Stimulated activated effector memory CD8-positive, alpha-beta T cell treated with anti-CD3 and anti-CD28 coated beads, Interleukin-12 subunit alpha, Interleukin-12 subunit beta, amount 100 ng/mL, for 72 hours (primary cell): ENCODE measurements around the gene CDKAL1.

Experiments used
- ATAC-seq: fragments of 150-1000 bp; cut with Tn5 transposase; 2 replicates; pipeline ENCODE4 v1.10.0; 2021
- DNase-seq, 2 donors: peaks; one replicate each; pipeline ENCODE4 v3.0.0; 2021 to 2022; ENCODE audit warnings: low spot score in 2 of 2
- H3K27ac Mint-ChIP-seq: one replicate; pipeline ENCODE4 v1.8.0; 2022; ENCODE audit warnings: mild to moderate bottlenecking, mixed read lengths
- H3K36me3 Mint-ChIP-seq: one replicate; pipeline ENCODE4 v1.8.0; 2022; ENCODE audit warnings: mild to moderate bottlenecking, mixed read lengths
- H3K4me1 Mint-ChIP-seq: one replicate; pipeline ENCODE4 v1.8.0; 2022; ENCODE audit warnings: mixed read lengths
- H3K4me3 Mint-ChIP-seq: one replicate; pipeline ENCODE4 v1.8.0; 2022; ENCODE audit warnings: mild to moderate bottlenecking, mixed read lengths
- H3K9me3 Mint-ChIP-seq: one replicate; pipeline ENCODE4 v1.8.0; 2022; ENCODE audit warnings: mixed read lengths

The CDKAL1 gene

DNA sequence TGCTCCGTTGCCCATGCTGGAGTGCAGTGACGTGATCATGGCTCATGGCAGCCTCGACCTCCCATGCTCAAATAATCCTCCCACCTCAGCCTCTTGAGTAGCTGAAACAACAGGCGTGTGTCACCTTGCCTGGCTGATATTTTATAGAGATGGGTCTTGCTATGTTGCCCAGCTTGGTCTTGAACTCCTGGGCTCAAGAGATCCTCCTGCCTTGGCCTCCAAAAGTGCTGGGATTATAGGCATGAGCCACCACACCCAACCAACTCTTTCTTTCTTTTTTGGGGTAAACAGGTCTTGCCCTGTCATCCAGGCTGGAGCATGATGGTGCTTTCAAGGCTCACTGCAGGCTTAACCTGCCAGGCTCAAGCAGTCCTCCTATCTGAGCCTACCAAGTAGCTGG, 266.4 kb downstream of the CDKAL1 start:
- DNase-seq = no peak
- ATAC-seq = no peak
- H3K36me3 Mint-ChIP-seq = peaks cover 6% of the 10 kb centered on the region
- peaks cover 9% of the 10 kb centered on the region for H3K9me3 Mint-ChIP-seq
- no peaks in the 10 kb centered on the region for H3K4me1 Mint-ChIP-seq
- no peak overlapping the region for H3K27ac Mint-ChIP-seq
- no peak overlapping the region for H3K4me3 Mint-ChIP-seq

DNA sequence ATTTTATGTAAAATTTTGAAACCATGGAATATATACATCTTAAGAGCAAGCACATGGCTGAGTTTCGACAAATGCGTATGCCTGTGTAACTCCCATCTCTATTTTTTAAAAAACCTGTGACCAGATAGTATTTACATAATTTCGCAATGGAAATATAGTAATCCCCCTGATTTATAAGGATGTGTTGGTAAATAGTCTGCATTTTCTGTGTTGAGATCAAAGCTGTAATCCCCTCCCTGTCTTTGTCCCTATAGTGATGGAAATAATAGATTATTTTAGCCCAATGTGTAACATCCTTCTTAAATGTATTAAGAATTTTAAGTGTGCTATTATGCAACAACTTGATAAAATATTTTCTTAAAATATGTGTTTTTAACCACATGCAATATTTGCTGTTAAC, 267.3 kb downstream of the CDKAL1 start:
- ATAC-seq (no peak), DNase-seq (no peak)
- H3K36me3 Mint-ChIP-seq = peaks cover 6% of the 10 kb centered on the region
- no peak overlapping the region for H3K27ac Mint-ChIP-seq
- no peaks in the 10 kb centered on the region for H3K4me1 Mint-ChIP-seq
- H3K4me3 Mint-ChIP-seq = no peak overlapping the region
- H3K9me3 Mint-ChIP-seq = peaks cover 10% of the 10 kb centered on the region

GRCh38 chr6:20802596-20802995, 268.3 kb downstream of the CDKAL1 start:
- no peak overlapping the region for H3K4me3 Mint-ChIP-seq
- peaks cover 6% of the 10 kb centered on the region for H3K36me3 Mint-ChIP-seq
- ATAC-seq (no peak), DNase-seq (no peak)
- no peaks in the 10 kb centered on the region for H3K4me1 Mint-ChIP-seq
- peaks cover 10% of the 10 kb centered on the region for H3K9me3 Mint-ChIP-seq
- no peak overlapping the region for H3K27ac Mint-ChIP-seq

DNA sequence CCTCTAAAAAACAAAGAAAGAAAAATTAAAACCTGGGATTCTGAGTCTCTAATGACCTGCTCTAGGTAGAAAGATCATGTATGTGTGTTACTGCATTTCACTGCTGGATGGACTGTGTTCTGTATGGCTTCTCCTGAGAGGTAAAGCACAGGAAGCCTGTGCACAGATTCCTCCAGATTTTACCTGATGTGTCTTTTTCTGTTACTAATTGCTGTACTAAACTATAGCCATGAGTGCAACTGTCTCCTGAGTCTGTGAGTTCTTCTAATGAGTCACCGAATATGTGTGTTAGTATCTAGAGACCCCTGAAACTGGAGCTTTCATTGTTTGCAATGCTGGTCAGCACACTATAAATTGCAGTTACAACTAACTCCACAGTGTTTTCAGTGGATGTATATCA, 270.8 kb downstream of the CDKAL1 start:
- Mint-ChIP-seq H3K4me3 (no peak overlapping the region), H3K27ac (no peak overlapping the region), H3K4me1 (no peaks in the 10 kb centered on the region), H3K9me3 (peaks cover 7% of the 10 kb centered on the region), H3K36me3 (peaks cover 6% of the 10 kb centered on the region)
- ATAC-seq (peak; percentile 42), DNase-seq (no peak)

- H3K4me3 Mint-ChIP-seq = no peak overlapping the region
- no peaks in the 10 kb centered on the region for H3K36me3 Mint-ChIP-seq
- peaks cover 6% of the 10 kb centered on the region for H3K4me1 Mint-ChIP-seq
- H3K9me3 Mint-ChIP-seq = peaks cover 7% of the 10 kb centered on the region
- no peak overlapping the region for H3K27ac Mint-ChIP-seq
- DNase-seq (no peak), ATAC-seq (no peak)
These were observed 272.4 kb downstream of the CDKAL1 start for GRCh38 chr6:20806669-20807068.

GRCh38 chr6:20808439-20808838, 274.2 kb downstream of the CDKAL1 start:
- ATAC-seq (no peak), DNase-seq (no peak)
- no peaks in the 10 kb centered on the region for H3K36me3 Mint-ChIP-seq
- H3K27ac Mint-ChIP-seq = no peak overlapping the region
- peaks cover 6% of the 10 kb centered on the region for H3K4me1 Mint-ChIP-seq
- H3K4me3 Mint-ChIP-seq = no peak overlapping the region
- H3K9me3 Mint-ChIP-seq = peaks cover 6% of the 10 kb centered on the region

GRCh38 chr6:20808924-20809323, 274.7 kb downstream of the CDKAL1 start:
- H3K4me1 Mint-ChIP-seq = peaks cover 6% of the 10 kb centered on the region
- no peak for ATAC-seq
- H3K36me3 Mint-ChIP-seq = no peaks in the 10 kb centered on the region
- no peak overlapping the region for H3K27ac Mint-ChIP-seq
- H3K4me3 Mint-ChIP-seq = no peak overlapping the region
- DNase-seq = no peak
- H3K9me3 Mint-ChIP-seq = peaks cover 6% of the 10 kb centered on the region

GRCh38 chr6:20810727-20811108, 276.5 kb downstream of the CDKAL1 start:
- Mint-ChIP-seq H3K4me3 (no peak overlapping the region), H3K36me3 (no peaks in the 10 kb centered on the region), H3K27ac (peak overlapping the region; percentile 77), H3K9me3 (peaks cover 3% of the 10 kb centered on the region), H3K4me1 (peaks cover 6% of the 10 kb centered on the region)
- DNase-seq (no peak), ATAC-seq (no peak)

GRCh38 chr6:20811109-20811761, 277.0 kb downstream of the CDKAL1 start:
- H3K27ac Mint-ChIP-seq = peak overlapping the region; percentile 77
- H3K36me3 Mint-ChIP-seq = no peaks in the 10 kb centered on the region
- ATAC-seq (no peak), DNase-seq (no peak)
- H3K4me1 Mint-ChIP-seq = peaks cover 6% of the 10 kb centered on the region
- H3K9me3 Mint-ChIP-seq = peaks cover 2% of the 10 kb centered on the region
- H3K4me3 Mint-ChIP-seq = no peak overlapping the region

- Mint-ChIP-seq H3K4me1 (peaks cover 6% of the 10 kb centered on the region), H3K9me3 (peaks cover 2% of the 10 kb centered on the region), H3K36me3 (no peaks in the 10 kb centered on the region), H3K27ac (no peak overlapping the region), H3K4me3 (no peak overlapping the region)
- no peak for ATAC-seq
- no peak for DNase-seq
These were observed 278.5 kb downstream of the CDKAL1 start for GRCh38 chr6:20812776-20813175.

DNA sequence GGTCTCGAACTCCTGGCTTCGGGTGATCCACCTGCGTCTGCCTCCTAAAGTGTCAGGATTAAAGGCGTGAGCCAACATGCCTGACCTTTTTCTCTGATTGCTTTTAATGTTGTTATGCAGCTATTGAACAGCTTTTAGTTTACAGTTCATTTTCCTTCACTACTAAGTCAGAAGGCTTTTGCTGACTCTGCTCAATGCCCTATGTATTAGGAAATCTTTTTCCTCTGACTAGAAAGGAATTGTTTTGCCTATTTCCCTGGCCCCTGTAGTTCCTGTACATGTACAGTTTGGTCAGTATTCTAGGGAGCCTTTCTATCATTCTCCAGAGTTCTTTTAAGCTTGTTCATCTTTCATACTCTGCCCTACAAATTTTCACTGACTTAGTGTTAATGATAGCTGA, 280.2 kb downstream of the CDKAL1 start:
- no peak overlapping the region for H3K4me3 Mint-ChIP-seq
- peaks cover 2% of the 10 kb centered on the region for H3K9me3 Mint-ChIP-seq
- peaks cover 6% of the 10 kb centered on the region for H3K4me1 Mint-ChIP-seq
- H3K36me3 Mint-ChIP-seq = no peaks in the 10 kb centered on the region
- no peak for DNase-seq
- no peak overlapping the region for H3K27ac Mint-ChIP-seq
- ATAC-seq = no peak

GRCh38 chr6:20816126-20816525, 281.9 kb downstream of the CDKAL1 start:
- Mint-ChIP-seq H3K4me3 (no peak overlapping the region), H3K36me3 (no peaks in the 10 kb centered on the region), H3K9me3 (peaks cover 2% of the 10 kb centered on the region), H3K4me1 (peaks cover 5% of the 10 kb centered on the region), H3K27ac (no peak overlapping the region)
- DNase-seq (no peak), ATAC-seq (no peak)

- no peak overlapping the region for H3K4me3 Mint-ChIP-seq
- no peaks in the 10 kb centered on the region for H3K36me3 Mint-ChIP-seq
- DNase-seq (no peak), ATAC-seq (no peak)
- no peak overlapping the region for H3K27ac Mint-ChIP-seq
- H3K4me1 Mint-ChIP-seq = no peaks in the 10 kb centered on the region
- H3K9me3 Mint-ChIP-seq = peaks cover 2% of the 10 kb centered on the region
These were observed 283.6 kb downstream of the CDKAL1 start for GRCh38 chr6:20817806-20818320.

DNA sequence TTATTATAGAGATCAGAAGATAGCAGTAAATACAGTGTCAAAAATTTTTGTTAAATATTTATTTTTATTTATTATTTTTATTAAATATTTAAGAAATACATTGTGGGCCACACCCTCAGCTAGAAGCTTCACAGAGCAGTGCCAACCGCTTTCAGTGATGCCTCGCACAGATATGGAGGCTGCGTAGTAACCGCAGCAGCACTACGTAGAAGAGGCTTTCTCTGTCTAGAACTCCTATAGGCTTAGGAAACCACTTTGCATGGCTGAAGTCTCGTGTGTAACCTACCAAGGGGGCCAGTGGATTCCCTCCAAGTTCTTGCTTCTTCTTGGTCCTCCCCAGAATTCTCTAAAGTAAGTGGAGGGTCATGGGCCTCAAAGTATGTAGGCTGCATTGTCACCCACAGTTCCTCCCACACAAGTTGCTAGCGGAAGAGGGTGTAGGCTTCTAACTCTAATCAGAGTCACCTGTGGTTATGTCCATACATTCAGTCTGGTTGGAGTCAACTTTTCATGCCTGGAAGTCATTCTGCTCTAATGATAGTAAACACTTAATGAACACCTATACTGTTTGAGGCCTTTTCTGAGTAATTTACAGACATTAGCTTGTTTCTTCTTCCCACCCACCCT, 285.6 kb downstream of the CDKAL1 start:
- Mint-ChIP-seq H3K9me3 (no peaks in the 10 kb centered on the region), H3K4me1 (no peaks in the 10 kb centered on the region), H3K27ac (no peak overlapping the region), H3K4me3 (no peak overlapping the region), H3K36me3 (no peaks in the 10 kb centered on the region)
- ATAC-seq (no peak), DNase-seq (no peak)

- Mint-ChIP-seq H3K4me1 (peaks cover 5% of the 10 kb centered on the region), H3K36me3 (no peaks in the 10 kb centered on the region), H3K27ac (no peak overlapping the region), H3K9me3 (no peaks in the 10 kb centered on the region), H3K4me3 (no peak overlapping the region)
- ATAC-seq (no peak), DNase-seq (no peak)
These were observed 292.1 kb downstream of the CDKAL1 start for GRCh38 chr6:20826378-20826777.

DNA sequence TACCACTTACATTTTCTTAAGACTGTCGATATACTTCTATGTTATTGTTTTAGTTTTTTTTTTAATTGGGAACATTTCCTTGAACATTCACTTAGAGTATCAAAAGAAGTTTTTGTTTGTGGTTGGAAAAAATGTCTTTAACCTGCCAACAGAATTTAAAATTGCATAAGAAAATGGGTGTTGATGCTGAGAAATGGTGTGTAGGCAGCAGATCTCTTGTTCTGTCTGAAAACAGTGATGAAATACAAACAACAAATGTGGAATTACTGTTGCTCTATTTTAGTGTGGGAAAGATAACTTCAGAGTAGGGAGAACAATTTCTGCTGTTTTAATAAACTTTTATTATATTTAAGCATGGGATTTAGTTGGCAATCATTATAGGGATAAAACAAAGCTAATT, 293.5 kb downstream of the CDKAL1 start:
- Mint-ChIP-seq H3K4me3 (no peak overlapping the region), H3K36me3 (no peaks in the 10 kb centered on the region), H3K4me1 (peaks cover 5% of the 10 kb centered on the region), H3K27ac (no peak overlapping the region), H3K9me3 (no peaks in the 10 kb centered on the region)
- DNase-seq (no peak), ATAC-seq (no peak)
